ENCODE measurements around the gene ZNF500.

The ZNF500 gene

GRCh38 chr16:4766875-4767628 lies at the start of gene ZNF500:
Gene ZNF500 (minus strand): TSS chr16:4767162. CDS start chr16:4765978, 1,184 bp downstream.
- DNase-seq (ENCODE audit: low spot score) = peak; percentile 95

GRCh38 chr16:4814542-4815173 lies 47.7 kb upstream of the ZNF500 start:
- no peak for DNase-seq (ENCODE audit: low spot score)

- no peak for DNase-seq (ENCODE audit: low spot score)
Observed at GRCh38 chr16:4814046-4814445, 47.1 kb upstream of the ZNF500 start.

- DNase-seq (ENCODE audit: low spot score) = no peak
Observed at GRCh38 chr16:4813251-4814003, 46.5 kb upstream of the ZNF500 start.

GRCh38 chr16:4811773-4812172 lies 44.8 kb upstream of the ZNF500 start:
- DNase-seq (ENCODE audit: low spot score) = no peak

DNA sequence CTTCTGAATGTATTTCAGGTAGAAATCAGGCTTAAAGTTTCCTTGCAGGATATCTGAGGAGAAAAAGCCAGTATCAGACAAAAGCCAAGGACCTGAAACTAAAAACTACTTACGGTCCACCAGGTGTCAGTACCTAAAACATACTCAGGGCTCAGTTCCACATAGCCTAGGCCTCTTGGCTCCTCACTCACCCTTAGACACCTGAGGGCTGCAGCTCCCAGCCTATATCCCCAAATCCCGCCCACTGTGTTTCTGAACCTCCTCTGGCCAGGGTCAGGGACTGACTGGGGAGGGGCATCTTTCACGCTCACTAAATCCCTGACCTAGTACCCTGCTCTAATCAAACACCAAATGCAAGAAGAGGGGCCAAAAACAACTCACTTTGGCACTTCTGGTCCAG lies 44.3 kb upstream of the ZNF500 start:
- DNase-seq (ENCODE audit: low spot score) = no peak

DNA sequence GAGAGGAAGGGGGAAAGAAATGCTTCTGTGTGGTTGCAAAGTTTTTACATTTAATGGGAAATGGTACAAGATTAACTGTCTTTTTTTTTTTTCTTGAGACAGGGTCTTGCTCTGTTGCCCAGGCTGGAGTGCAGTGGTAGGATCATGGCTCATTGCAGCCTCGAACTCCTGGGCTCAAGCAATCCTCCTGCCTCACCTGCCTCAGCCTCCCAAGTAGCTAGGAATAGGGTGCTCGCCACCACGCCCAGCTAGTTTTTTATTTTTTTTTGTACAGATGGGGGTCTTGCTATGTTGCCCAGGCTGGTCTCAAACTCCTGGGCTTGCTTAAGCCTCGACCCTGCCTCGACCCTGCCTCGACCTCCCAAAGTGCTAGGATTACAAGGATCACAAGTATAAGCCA lies 39.3 kb upstream of the ZNF500 start:
- DNase-seq (ENCODE audit: low spot score) = no peak

DNA sequence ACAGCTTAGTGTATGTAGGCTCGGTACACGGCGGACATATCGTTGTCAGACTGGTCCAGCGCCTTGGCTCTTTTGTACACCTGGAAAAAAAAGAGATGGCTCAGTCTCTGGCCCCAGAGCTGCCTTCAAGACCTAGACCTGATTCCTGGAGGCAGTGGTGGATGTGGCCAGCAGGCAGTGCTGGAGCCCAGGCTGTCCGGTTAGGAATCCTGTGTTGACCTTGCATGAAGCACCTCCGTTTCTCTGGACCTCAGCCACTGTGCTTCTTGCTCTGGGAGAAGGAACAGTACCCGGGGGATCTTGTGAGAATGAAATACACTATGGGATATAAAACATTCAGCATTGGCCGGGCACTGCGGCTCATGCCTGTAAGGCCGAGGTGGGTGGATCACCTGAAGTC lies 38.3 kb upstream of the ZNF500 start:
- no peak for DNase-seq (ENCODE audit: low spot score)

- no peak for DNase-seq (ENCODE audit: low spot score)
Observed at GRCh38 chr16:4803898-4804762, 37.2 kb upstream of the ZNF500 start.

- no peak for DNase-seq (ENCODE audit: low spot score)
Observed at GRCh38 chr16:4803401-4803844, 36.5 kb upstream of the ZNF500 start.

GRCh38 chr16:4802659-4803287 lies 35.8 kb upstream of the ZNF500 start:
- peak; percentile 94 for DNase-seq (ENCODE audit: low spot score)

DNA sequence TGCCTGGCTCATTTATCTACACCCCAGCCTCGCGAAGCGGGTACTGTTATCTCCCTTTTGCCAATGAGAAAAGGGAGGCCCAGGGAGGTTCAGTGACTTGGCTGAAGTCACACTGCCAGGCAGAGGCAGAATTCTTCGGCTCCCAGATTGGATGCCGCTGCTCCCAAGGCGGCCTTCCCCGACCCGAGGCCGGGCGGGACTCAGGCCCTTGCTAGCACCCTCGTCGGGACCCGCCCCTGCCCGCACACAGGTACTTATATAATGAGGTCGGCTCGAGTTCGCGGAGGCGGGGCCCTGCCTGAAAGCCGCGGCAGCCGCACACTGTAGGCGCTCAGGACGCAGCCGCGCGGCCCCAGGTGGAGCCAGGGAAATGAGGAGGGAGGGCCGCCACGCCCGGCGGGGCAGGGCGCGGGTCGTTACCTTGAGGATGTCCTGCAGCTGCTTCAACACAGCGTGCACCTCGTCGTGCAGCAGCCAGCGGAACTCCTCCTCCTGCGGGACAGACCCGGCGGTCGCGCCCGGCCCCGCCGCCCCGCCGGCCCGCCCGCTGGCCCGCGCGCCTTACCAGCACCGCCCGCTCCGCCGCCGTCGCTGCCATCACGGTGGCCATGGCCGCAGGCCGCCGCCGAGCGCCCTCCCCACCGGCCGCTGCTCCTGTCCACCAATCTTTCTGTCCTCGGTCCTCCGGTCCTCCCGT lies 35.1 kb upstream of the ZNF500 start, which contains the start of gene ROGDI:
TSS of gene ROGDI (minus strand) at position 672 of the 697 bp plus-strand sequence. CDS start at position 610, 62 bp downstream.
- DNase-seq (ENCODE audit: low spot score) = peak; percentile 85

DNA sequence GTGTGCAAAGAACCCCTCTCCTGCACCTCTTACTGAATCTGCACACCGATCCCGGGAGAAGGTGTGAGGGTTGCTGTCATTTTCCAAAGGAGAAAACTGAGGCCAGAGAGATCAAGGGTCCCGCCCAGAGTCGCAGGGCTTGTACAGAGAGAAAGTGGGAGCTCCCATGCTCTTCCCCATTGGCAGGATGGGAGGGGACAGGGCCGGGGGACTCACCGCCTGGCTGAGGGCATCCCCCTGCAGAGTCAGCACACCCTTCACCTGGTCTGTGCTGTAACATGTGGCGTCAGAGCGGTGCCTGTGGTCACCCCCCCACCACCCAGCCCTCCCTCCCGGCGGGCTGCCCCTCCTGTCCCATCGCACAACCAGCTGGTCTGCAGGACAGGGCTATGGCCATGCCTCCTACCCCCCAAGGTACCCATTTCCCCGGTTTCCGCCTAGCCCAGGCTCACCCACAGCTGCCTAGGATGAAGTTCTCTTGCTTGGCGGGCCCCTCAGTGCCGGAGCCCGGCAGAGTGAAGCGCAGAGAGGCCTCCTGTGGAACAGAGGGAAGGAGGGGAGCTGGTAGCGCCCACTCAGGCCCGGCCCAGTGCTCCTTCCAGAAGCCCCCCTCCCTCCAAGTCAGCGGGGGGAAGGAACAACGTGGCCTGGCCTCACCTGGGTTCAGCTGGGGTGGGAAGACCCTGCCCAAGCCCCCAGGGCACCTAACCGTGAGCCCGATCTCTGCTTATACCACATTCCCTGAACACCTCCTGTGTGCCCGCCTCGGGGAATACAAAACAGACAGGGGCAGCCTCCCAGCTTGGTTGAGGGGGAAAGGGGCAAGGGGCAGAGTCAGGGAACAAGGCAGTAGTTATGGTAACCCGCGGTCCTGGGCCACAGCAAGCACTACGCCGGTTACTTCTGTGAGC lies 34.3 kb upstream of the ZNF500 start:
- DNase-seq (ENCODE audit: low spot score) = no peak

GRCh38 chr16:4800290-4801041 lies 33.5 kb upstream of the ZNF500 start:
- DNase-seq (ENCODE audit: low spot score) = no peak

DNA sequence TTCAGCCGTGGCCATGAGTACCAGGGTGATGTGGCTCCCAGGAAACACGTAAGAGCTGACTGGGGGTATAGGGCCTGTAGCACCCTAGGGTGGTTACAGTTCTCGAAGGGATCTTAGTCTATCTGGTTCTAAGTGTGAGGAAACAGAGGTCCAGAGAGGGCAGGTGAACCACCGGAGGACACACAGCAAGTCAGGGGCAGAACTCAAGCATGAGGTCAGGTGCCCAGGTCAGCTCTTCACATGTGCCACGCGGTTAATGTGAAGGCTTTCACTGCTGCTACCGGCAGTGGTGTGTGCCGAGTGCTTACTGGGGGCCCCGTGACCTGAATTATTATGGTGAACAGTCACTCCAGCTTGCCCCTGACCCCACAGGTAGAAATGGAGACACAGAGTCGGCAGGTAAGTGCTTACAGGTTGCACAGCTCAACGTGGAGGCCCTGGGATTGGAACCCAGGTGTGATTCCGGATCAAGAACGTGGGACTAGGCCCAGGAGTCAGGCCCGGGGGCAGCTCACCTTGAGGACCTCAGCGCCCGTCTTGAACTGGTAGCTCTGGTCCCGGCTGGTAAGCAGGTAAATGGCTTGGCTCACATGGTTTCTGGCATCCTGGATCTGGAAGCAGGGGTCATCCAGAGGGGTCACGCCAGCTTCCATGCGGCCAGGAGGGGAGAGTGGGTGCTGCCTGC lies 32.4 kb upstream of the ZNF500 start:
- no peak for DNase-seq (ENCODE audit: low spot score)

- DNase-seq (ENCODE audit: low spot score) = no peak
Observed at GRCh38 chr16:4798456-4798855, 31.5 kb upstream of the ZNF500 start.

- no peak for DNase-seq (ENCODE audit: low spot score)
Observed at GRCh38 chr16:4797805-4798252, 30.9 kb upstream of the ZNF500 start.
